MM.1S (cell line): ENCODE results near the gene TNRC18.
A peak's percentile ranks its signal among the peaks of the same experiment; 100 is the strongest.
"Not testable (repeated sequence)": the region's sequence is repeated elsewhere in the genome, so short reads cannot be mapped to it uniquely, and the experiment has no call there.

Experiments used
- DNase-seq: peaks from one replicate; pipeline ENCODE4 v3.0.0-alpha.2; 2015
- H2AFZ ChIP-seq: fragments of 300-600 bp; sonication (generic); 2 replicates; pipeline ENCODE4 v1.6.0; 2016; ENCODE audit warnings: antibody characterized with exemption, low read length
- H3F3A ChIP-seq: fragments of 300-600 bp; sonication (generic); 2 replicates; pipeline ENCODE4 v1.6.1; 2016; ENCODE audit warnings: mild to moderate bottlenecking, antibody characterized with exemption, low read length, moderate library complexity, mixed read lengths; ENCODE audit not compliant: insufficient read depth
- H3K27ac ChIP-seq: fragments of 300-600 bp; sonication (generic); 2 replicates; pipeline ENCODE4 v1.5.1; 2016; ENCODE audit warnings: mild to moderate bottlenecking, low read length
- H3K27me3 ChIP-seq: fragments of 300-600 bp; sonication (generic); replicated peaks from 2 replicates; pipeline ENCODE4 v1.6.0; 2016; ENCODE audit warnings: low read length; ENCODE audit not compliant: insufficient read depth
- H3K36me3 ChIP-seq: fragments of 300-600 bp; sonication (generic); replicated peaks from 2 replicates; pipeline ENCODE4 v1.6.1; 2016; ENCODE audit warnings: mild to moderate bottlenecking, low read length, mixed read lengths; ENCODE audit not compliant: insufficient read depth
- H3K4me1 ChIP-seq: fragments of 300-600 bp; sonication (generic); 2 replicates; pipeline ENCODE4 v1.6.1; 2016; ENCODE audit warnings: low read length, mixed read lengths
- H3K4me2 ChIP-seq: fragments of 300-600 bp; sonication (generic); 2 replicates; pipeline ENCODE4 v1.6.0; 2016; ENCODE audit warnings: low read depth, low read length
- H3K4me3 ChIP-seq: fragments of 300-600 bp; sonication (generic); 2 replicates; pipeline ENCODE4 v1.5.1; 2016; ENCODE audit warnings: low read length, mixed read lengths
- H3K79me2 ChIP-seq: fragments of 300-600 bp; sonication (generic); 2 replicates; pipeline ENCODE4 v1.6.1; 2016; ENCODE audit warnings: mixed run types, low read length, mixed read lengths
- H3K9ac ChIP-seq: fragments of 300-600 bp; sonication (generic); 2 replicates; pipeline ENCODE4 v1.6.1; 2016; ENCODE audit warnings: low read length, mixed read lengths
- H3K9me2 ChIP-seq: fragments of 300-600 bp; sonication (generic); replicated peaks from 2 replicates; pipeline ENCODE4 v1.6.1; 2016; ENCODE audit warnings: mild to moderate bottlenecking, low read length, mixed read lengths; ENCODE audit not compliant: insufficient read depth
- H3K9me3 ChIP-seq: fragments of 300-600 bp; sonication (generic); replicated peaks from 2 replicates; pipeline ENCODE4 v1.6.1; 2016; ENCODE audit warnings: mild to moderate bottlenecking, low read length, mixed read lengths; ENCODE audit not compliant: insufficient read depth
- H4K20me1 ChIP-seq: fragments of 300-600 bp; sonication (generic); 2 replicates; pipeline ENCODE4 v1.6.1; 2016; ENCODE audit warnings: mild to moderate bottlenecking, low read length, moderate library complexity, mixed read lengths; ENCODE audit not compliant: insufficient read depth
- CTCF ChIP-seq: fragments of 300-600 bp; sonication (generic); IDR thresholded peaks from 2 replicates; pipeline ENCODE4 v1.5.1; 2016; ENCODE audit warnings: antibody characterized with exemption, low read length, mixed read lengths
- EZH2 ChIP-seq: fragments of 300-600 bp; sonication (generic); optimal IDR thresholded peaks from 2 replicates; pipeline ENCODE3; 2017; ENCODE audit warnings: low read depth, mild to moderate bottlenecking, antibody characterized with exemption, low read length, mixed read lengths
- EZH2phosphoT487 ChIP-seq: fragments of 300-600 bp; sonication (generic); IDR thresholded peaks from 2 replicates; pipeline ENCODE4 v1.6.1; 2018; ENCODE audit warnings: antibody characterized with exemption, low read length

The TNRC18 gene

GRCh38 chr7:5370454-5371353, 52.9 kb downstream of the TNRC18 start:
- TF ChIP-seq CTCF (no peak), EZH2 (no peak), EZH2phosphoT487 (no peak)
- H3K4me1 ChIP-seq = no peaks in the 10 kb centered on the region
- H3K9ac ChIP-seq = no peak overlapping the region
- no peaks in the 10 kb centered on the region for H4K20me1 ChIP-seq
- H3K4me2 ChIP-seq = no peak overlapping the region
- H3K9me2 ChIP-seq = no peaks in the 10 kb centered on the region
- no peaks in the 10 kb centered on the region for H3K9me3 ChIP-seq
- H2AFZ ChIP-seq = no peak overlapping the region
- no peaks in the 10 kb centered on the region for H3K36me3 ChIP-seq
- H3K79me2 ChIP-seq = peaks cover 15% of the 10 kb centered on the region
- no peaks in the 10 kb centered on the region for H3K27me3 ChIP-seq
- no peak for DNase-seq
- no peak overlapping the region for H3K27ac ChIP-seq
- H3K4me3 ChIP-seq = no peak overlapping the region
- H3F3A ChIP-seq = no peaks in the 10 kb centered on the region

DNA sequence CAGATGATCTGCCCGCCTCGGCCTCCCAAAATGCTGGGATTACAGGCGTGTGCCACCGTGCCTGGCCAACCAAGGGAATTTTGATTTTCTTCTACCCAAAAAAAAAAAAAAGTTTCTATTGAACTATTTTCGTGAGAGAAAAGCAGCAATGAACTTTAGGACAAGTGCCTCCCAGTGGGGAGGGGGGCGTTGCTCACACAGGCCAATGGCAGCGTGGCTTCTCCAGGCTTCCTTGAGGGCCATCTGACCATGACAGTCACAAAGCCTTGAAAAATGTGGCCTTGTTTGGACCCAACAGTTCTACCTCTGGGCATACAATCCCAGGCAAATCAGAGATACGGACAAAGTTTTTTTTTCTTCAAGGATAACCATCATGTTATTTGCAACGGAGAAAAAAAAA, 56.0 kb downstream of the TNRC18 start:
- no peak overlapping the region for H3K27ac ChIP-seq
- peaks cover 34% of the 10 kb centered on the region for H3K79me2 ChIP-seq

DNA sequence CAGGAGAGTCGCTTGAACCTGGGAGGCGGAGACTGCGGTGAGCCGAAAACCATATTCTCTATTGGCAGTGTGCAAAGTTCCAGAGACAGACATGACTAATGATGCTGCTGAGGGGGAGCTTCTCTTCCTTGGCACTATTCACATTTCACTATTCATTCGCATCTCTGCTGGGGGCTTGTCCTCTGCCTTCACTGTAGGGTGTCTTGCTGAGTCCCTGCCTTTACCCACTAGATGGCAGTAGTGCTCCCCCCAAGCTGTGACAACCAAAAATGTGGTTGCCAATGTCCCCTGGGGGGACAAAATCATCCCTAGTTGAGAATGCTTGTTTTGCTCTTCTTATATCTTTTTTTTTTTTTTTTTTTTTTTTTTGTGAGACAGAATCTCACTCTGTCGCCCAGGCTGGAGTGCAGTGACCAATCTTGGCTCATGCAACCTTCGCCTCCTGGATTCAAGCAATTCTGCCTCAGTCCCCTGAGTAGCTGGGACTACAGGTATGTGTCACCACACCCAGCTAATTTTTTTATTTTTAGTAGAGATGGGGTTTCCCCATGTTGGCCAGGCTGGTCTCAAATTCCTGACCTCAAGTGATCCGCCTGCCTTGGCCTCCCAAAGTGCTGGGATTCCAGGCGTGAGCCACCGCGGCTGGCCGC, 57.5 kb downstream of the TNRC18 start:
- not testable (repeated sequence) for H3K4me3 ChIP-seq, H3K36me3 ChIP-seq, H4K20me1 ChIP-seq, H3K27ac ChIP-seq, H2AFZ ChIP-seq, H3K4me1 ChIP-seq, H3F3A ChIP-seq, H3K27me3 ChIP-seq, H3K9ac ChIP-seq, H3K9me2 ChIP-seq, H3K4me2 ChIP-seq, H3K9me3 ChIP-seq
- TF ChIP-seq CTCF = peak; percentile 81
- DNase-seq = peak; percentile 69
- H3K79me2 ChIP-seq = peaks cover 38% of the 10 kb centered on the region

More for the DNA sequence above, 56.0 kb downstream of the TNRC18 start:
- no peak overlapping the region for H3K4me3 ChIP-seq
- no peaks in the 10 kb centered on the region for H3K9me3 ChIP-seq
- no peaks in the 10 kb centered on the region for H3K4me1 ChIP-seq
- H4K20me1 ChIP-seq = no peaks in the 10 kb centered on the region; the same call in 1 of the 2 replicates
- no peak overlapping the region for H2AFZ ChIP-seq
- no peak overlapping the region for H3K4me2 ChIP-seq
- TF ChIP-seq EZH2 (no peak), CTCF (no peak), EZH2phosphoT487 (no peak)
- H3K9me2 ChIP-seq = no peaks in the 10 kb centered on the region
- no peak overlapping the region for H3K9ac ChIP-seq
- H3F3A ChIP-seq = no peaks in the 10 kb centered on the region
- no peak for DNase-seq
- no peaks in the 10 kb centered on the region for H3K36me3 ChIP-seq
- no peaks in the 10 kb centered on the region for H3K27me3 ChIP-seq
